HEK293 (cell line): ENCODE data around the gene NCKAP5L.

Experiments
- ATF2 ChIP-seq: fragments of 450-650 bp; formaldehyde crosslinking; IDR thresholded peaks from 2 replicates; pipeline ENCODE4 v1.5.1; 2016; ENCODE audit warnings: missing biosample characterization, missing genetic modification characterization, low read depth
- BCL11B ChIP-seq: fragments of 450-650 bp; formaldehyde crosslinking; IDR thresholded peaks from 2 replicates; pipeline ENCODE4 v1.5.1; 2016; ENCODE audit warnings: low read depth, missing biosample characterization, missing genetic modification characterization
- CTCF ChIP-seq: fragments of 450-650 bp; formaldehyde crosslinking; IDR thresholded peaks from 2 replicates; pipeline ENCODE4 v1.5.1; 2016; ENCODE audit warnings: missing biosample characterization, missing genetic modification characterization
- PATZ1 ChIP-seq: fragments of 450-650 bp; formaldehyde crosslinking; IDR thresholded peaks from 2 replicates; pipeline ENCODE4 v1.5.1; 2016; ENCODE audit warnings: missing biosample characterization, missing genetic modification characterization
- REPIN1 ChIP-seq: fragments of 450-650 bp; formaldehyde crosslinking; IDR thresholded peaks from 2 replicates; pipeline ENCODE4 v1.5.1; 2017; ENCODE audit warnings: missing biosample characterization, missing genetic modification characterization, low read depth
- ZNF155 ChIP-seq: fragments of 450-650 bp; formaldehyde crosslinking; IDR thresholded peaks from 2 replicates; pipeline ENCODE4 v1.5.1; 2016; ENCODE audit warnings: missing biosample characterization, missing genetic modification characterization
- ZNF19 ChIP-seq: fragments of 450-650 bp; formaldehyde crosslinking; IDR thresholded peaks from 2 replicates; pipeline ENCODE4; 2016; ENCODE audit warnings: missing biosample characterization, missing genetic modification characterization, low read depth
- ZNF274 ChIP-seq, 2 experiments: fragments of 200-500 bp in 1 of 2; fragments of 450-650 bp in 1 of 2; sonication (Bioruptor generic) in 1 of 2; formaldehyde crosslinking in 1 of 2; IDR thresholded peaks; 2 replicates each; pipeline versions ENCODE4 v1.5.1 to v1.6.1; 2014 to 2016; ENCODE audit warnings: borderline replicate concordance in 1 of 2, inconsistent platforms in 1 of 2, low read length in 1 of 2, missing biosample characterization in 1 of 2, missing genetic modification characterization in 1 of 2
- ZNF433 ChIP-seq: fragments of 450-650 bp; formaldehyde crosslinking; IDR thresholded peaks from 2 replicates; pipeline ENCODE4 v1.5.1; 2016; ENCODE audit warnings: missing biosample characterization, missing genetic modification characterization, low read depth
- ZNF558 ChIP-seq: fragments of 450-650 bp; formaldehyde crosslinking; IDR thresholded peaks from 2 replicates; pipeline ENCODE4 v1.5.1; 2016; ENCODE audit warnings: missing biosample characterization, missing genetic modification characterization
- ZNF626 ChIP-seq: fragments of 450-650 bp; sonication (Bioruptor Pico); formaldehyde crosslinking; IDR thresholded peaks from 2 replicates; pipeline ENCODE4 v1.5.1; 2018; ENCODE audit warnings: missing biosample characterization, missing genetic modification characterization, inconsistent platforms
- ZNF658 ChIP-seq: fragments of 450-650 bp; formaldehyde crosslinking; IDR thresholded peaks from 2 replicates; pipeline ENCODE4; 2016; ENCODE audit warnings: missing biosample characterization, missing genetic modification characterization
- ZXDB ChIP-seq: fragments of 450-650 bp; formaldehyde crosslinking; IDR thresholded peaks from 2 replicates; pipeline ENCODE4 v1.5.1; 2016; ENCODE audit warnings: missing biosample characterization, missing genetic modification characterization

GRCh38 chr12:49827051-49827400, 1.2 kb downstream of the NCKAP5L start:
- TF ChIP-seq ZNF433, result no peak
- no peak for TF ChIP-seq CTCF
- no peak for TF ChIP-seq ZNF626 (tag by site-specific recombination)
- TF ChIP-seq ZNF19 (tag by site-specific recombination), result no peak
- no peak for TF ChIP-seq ZNF274 (IDR thresholded peaks at IDR 0.05; ENCODE audit: low read length)
- no peak for TF ChIP-seq ZNF274 (tag by site-specific recombination; IDR thresholded peaks at IDR 0.05; ENCODE audit: borderline replicate concordance)
- no peak for TF ChIP-seq ZNF658 (tag by site-specific recombination)
- no peak for TF ChIP-seq REPIN1
- TF ChIP-seq BCL11B, result no peak
- no peak for TF ChIP-seq ZNF155 (tag by site-specific recombination)
- TF ChIP-seq ZNF558 (tag by site-specific recombination), result no peak
- TF ChIP-seq ZXDB (tag by site-specific recombination), result no peak
- no peak for TF ChIP-seq ATF2 (tag by site-specific recombination)
- TF ChIP-seq PATZ1, result no peak
